Esophagus muscularis mucosa (tissue), 4 donors: Measurements from ENCODE around the gene GLRA3. TPM values are rescaled to one million over a fixed set of nuclear protein-coding genes. Genes with fewer than 3 reads are reported as not detected.
"Not testable (repeated sequence)": the region's sequence is repeated elsewhere in the genome, so short reads cannot be mapped to it uniquely, and the experiment has no call there.

ENCODE experiments used
- DNase-seq: peaks from one replicate; pipeline ENCODE4 v3.0.0-alpha.2; 2017; ENCODE audit errors: extremely low spot score
- H3K27ac ChIP-seq, 4 donors: fragments of 200-600 bp; sonication (generic); replicated peaks in 1 of 4; 1 replicate in 3 of 4; 2 replicates in 1 of 4; pipeline ENCODE4 v1.5.1; 2016 to 2019; ENCODE audit warnings: mild to moderate bottlenecking in 1 of 4
- H3K27me3 ChIP-seq, 4 donors: fragments of 200-600 bp; sonication (generic); one replicate each; pipeline versions ENCODE4 v1.5.1 to v1.6.0; 2016 to 2019
- H3K36me3 ChIP-seq, 4 donors: fragments of 200-600 bp; sonication (generic); one replicate each; pipeline ENCODE4 v1.5.1; 2016 to 2019
- H3K4me1 ChIP-seq, 4 donors: fragments of 200-600 bp; sonication (generic); one replicate each; pipeline ENCODE4 v1.5.1; 2016 to 2019
- H3K4me3 ChIP-seq, 4 donors: fragments of 200-600 bp; sonication (generic); 1 replicate in 2 of 4; 2 replicates in 2 of 4; pipeline ENCODE4 v1.5.1; 2016 to 2019; ENCODE audit warnings: mild to moderate bottlenecking in 4 of 4, moderate library complexity in 1 of 4
- H3K9me3 ChIP-seq, 4 donors: fragments of 200-600 bp; sonication (generic); 1 replicate in 3 of 4; 2 replicates in 1 of 4; pipeline ENCODE4 v1.5.1; 2016 to 2019
- CTCF ChIP-seq, 3 experiments: fragments of 200-600 bp in 2 of 3; fragments of 450-650 bp in 1 of 3; sonication (generic) in 2 of 3; IDR thresholded peaks; one replicate each; pipeline ENCODE4 v1.5.1; 2017 to 2019; ENCODE audit warnings: antibody characterized with exemption in 3 of 3, mild to moderate bottlenecking in 2 of 3, moderate library complexity in 1 of 3
- EP300 ChIP-seq: sonication (generic); formaldehyde crosslinking; IDR thresholded peaks from one replicate; pipeline ENCODE4 v1.6.1; 2017; ENCODE audit warnings: antibody characterized with exemption
- POLR2A ChIP-seq: fragments of 450-650 bp; IDR thresholded peaks from one replicate; pipeline ENCODE4 v1.6.1; 2017; ENCODE audit warnings: antibody characterized with exemption, moderate library complexity, mild to moderate bottlenecking, low read depth
- POLR2AphosphoS5 ChIP-seq, 2 donors: sonication (generic); formaldehyde crosslinking; IDR thresholded peaks; one replicate each; pipeline ENCODE4 v1.6.1; 2017; ENCODE audit warnings: antibody characterized with exemption in 2 of 2
- WGBS: methylation state at CpG from one replicate; pipeline ENCODE4 v1.1.5; 2018; 5-methylcytosine and 5-hydroxymethylcytosine counted together
- intact Hi-C: fragments of 100-400 bp; cut with DNase I; formaldehyde crosslinking; loops from one replicate; pipeline ENCODE4 v1.15.1; 2023
- total RNA-seq, 4 donors: library from RNA; depleted of rRNA; stranded (reverse); fragments of >200 nt; gene quantifications; one replicate each; pipeline versions ENCODE4 v1.1.0 to v1.2.1, GENCODE V29; 2016

The GLRA3 gene
- total RNA-seq, 4 donors from 2014 or later, result under 0.01 to 0.39 (median 0.11) TPM; not detected in 1

GRCh38 chr4:174808119-174808518 lies 20.9 kb downstream of the GLRA3 start:
- Histone ChIP-seq H3K4me3 (no peak overlapping the region), H3K27me3 (no peaks in the 10 kb centered on the region), H3K9me3 (no peaks in the 10 kb centered on the region), H3K27ac (no peak overlapping the region), H3K4me1 (no peaks in the 10 kb centered on the region), H3K36me3 (no peaks in the 10 kb centered on the region)
- no peak for TF ChIP-seq EP300
- TF ChIP-seq CTCF (IDR thresholded peaks at IDR 0.05), result no peak
- no peak for TF ChIP-seq POLR2AphosphoS5 (IDR thresholded peaks at IDR 0.05)
- no peak for TF ChIP-seq POLR2A
- WGBS, result 81% methylated on average over 2 of the region's 2 CpGs
- DNase-seq, result no peak
- intact Hi-C loops, result no loop called here

GRCh38 chr4:174805746-174806145 lies 23.3 kb downstream of the GLRA3 start:
- Histone ChIP-seq H3K4me1 (no peaks in the 10 kb centered on the region), H3K27ac (no peak overlapping the region), H3K4me3 (no peak overlapping the region), H3K27me3 (no peaks in the 10 kb centered on the region), H3K36me3 (no peaks in the 10 kb centered on the region), H3K9me3 (no peaks in the 10 kb centered on the region)
- TF ChIP-seq POLR2AphosphoS5 (IDR thresholded peaks at IDR 0.05), result no peak
- WGBS, result 81% methylated on average over 1 of the region's 1 CpG
- DNase-seq, result no peak
- intact Hi-C loops, result no loop called here

GRCh38 chr4:174794543-174795094 lies 34.4 kb downstream of the GLRA3 start:
- 65% methylated on average over 3 of the region's 3 CpGs for WGBS
- H3K27ac ChIP-seq, result no peak overlapping the region
- no peaks in the 10 kb centered on the region for H3K4me1 ChIP-seq
- TF ChIP-seq POLR2AphosphoS5 (IDR thresholded peaks at IDR 0.05) (no peak), CTCF (IDR thresholded peaks at IDR 0.05) (no peak), POLR2A (no peak), EP300 (no peak)
- intact Hi-C loops, result no loop called here
- no peak overlapping the region for H3K4me3 ChIP-seq
- no peaks in the 10 kb centered on the region for H3K36me3 ChIP-seq
- no peak for DNase-seq
- H3K27me3 ChIP-seq, result no peaks in the 10 kb centered on the region
- no peaks in the 10 kb centered on the region for H3K9me3 ChIP-seq

GRCh38 chr4:174789657-174790056 lies 39.4 kb downstream of the GLRA3 start:
- Histone ChIP-seq H3K27me3 (no peaks in the 10 kb centered on the region), H3K9me3 (no peaks in the 10 kb centered on the region), H3K4me3 (no peak overlapping the region), H3K27ac (no peak overlapping the region), H3K36me3 (no peaks in the 10 kb centered on the region), H3K4me1 (no peaks in the 10 kb centered on the region)
- no peak for DNase-seq
- TF ChIP-seq EP300 (no peak), POLR2A (no peak), CTCF (IDR thresholded peaks at IDR 0.05) (no peak), POLR2AphosphoS5 (IDR thresholded peaks at IDR 0.05) (no peak)
- intact Hi-C loops, result no loop called here

- H3K4me1 ChIP-seq, H3K36me3 ChIP-seq, H3K27me3 ChIP-seq, DNase-seq, intact Hi-C loops, H3K27ac ChIP-seq, H3K9me3 ChIP-seq, H3K4me3 ChIP-seq: not testable (repeated sequence)
- 88% methylated on average over 24 of the region's 28 CpGs for WGBS
Measured at GRCh38 chr4:174778274-174778986, 50.6 kb downstream of the GLRA3 start.

- Histone ChIP-seq H3K27me3 (no peaks in the 10 kb centered on the region), H3K4me1 (no peaks in the 10 kb centered on the region), H3K27ac (no peak overlapping the region), H3K9me3 (no peaks in the 10 kb centered on the region), H3K4me3 (no peak overlapping the region), H3K36me3 (no peaks in the 10 kb centered on the region)
- TF ChIP-seq POLR2A (no peak), POLR2AphosphoS5 (IDR thresholded peaks at IDR 0.05) (no peak), CTCF (IDR thresholded peaks at IDR 0.05) (no peak)
- intact Hi-C loops, result no loop called here
- WGBS, result 0% methylated on average over 1 of the region's 1 CpG
- DNase-seq, result no peak
Measured at GRCh38 chr4:174775366-174775765, 53.7 kb downstream of the GLRA3 start.
